Mucosa of rectum (tissue), 2 donors: ENCODE results near the gene CACNG1.
"Not testable (repeated sequence)": the region's sequence is repeated elsewhere in the genome, so short reads cannot be mapped to it uniquely, and the experiment has no call there.

Experiments used
- H3K27ac ChIP-seq, 2 donors: one replicate each; pipeline ENCODE4 v1.7.0; 2013; ENCODE audit warnings: inconsistent platforms in 2 of 2, low read depth in 2 of 2, low read length in 2 of 2
- H3K27me3 ChIP-seq, 2 donors: one replicate each; pipeline ENCODE4 v1.7.0; 2013; ENCODE audit warnings: low read length in 2 of 2; ENCODE audit not compliant: control insufficient read depth in 2 of 2, insufficient read depth in 2 of 2
- H3K36me3 ChIP-seq, 2 donors: one replicate each; pipeline ENCODE4 v1.7.0; 2013; ENCODE audit warnings: low read length in 2 of 2; ENCODE audit not compliant: control insufficient read depth in 2 of 2, insufficient read depth in 2 of 2
- H3K4me1 ChIP-seq, 2 donors: one replicate each; pipeline ENCODE4 v1.7.0; 2013; ENCODE audit warnings: low read length in 2 of 2, mild to moderate bottlenecking in 1 of 2; ENCODE audit not compliant: control insufficient read depth in 2 of 2, insufficient read depth in 2 of 2
- H3K4me3 ChIP-seq, 2 donors: one replicate each; pipeline ENCODE4 v1.7.0; 2013; ENCODE audit warnings: low read length in 2 of 2
- H3K9ac ChIP-seq, 2 donors: one replicate each; pipeline ENCODE4 v1.7.0; 2013; ENCODE audit warnings: low read length in 2 of 2, low read depth in 1 of 2, mild to moderate bottlenecking in 1 of 2
- H3K9me3 ChIP-seq, 2 donors: one replicate each; pipeline ENCODE4 v1.7.0; 2013; ENCODE audit warnings: low read length in 2 of 2; ENCODE audit not compliant: control insufficient read depth in 2 of 2
- donor health status: healthy.
- donor health status: Normal muscosa, but diverticular disease.

CACNG1 gene

GRCh38 chr17:67093348-67093747 is 49.0 kb downstream of the CACNG1 start:
- Histone ChIP-seq H3K9me3 (no peaks in the 10 kb centered on the region), H3K4me3 (no peak overlapping the region), H3K4me1 (no peaks in the 10 kb centered on the region), H3K27ac (no peak overlapping the region), H3K27me3 (no peaks in the 10 kb centered on the region), H3K36me3 (peaks cover 3 to 5% of the 10 kb centered on the region in 2 donors), H3K9ac (no peak overlapping the region)

GRCh38 chr17:67095291-67095690 is 50.9 kb downstream of the CACNG1 start:
- not testable (repeated sequence) for H3K27me3 ChIP-seq, H3K9ac ChIP-seq, H3K4me1 ChIP-seq, H3K4me3 ChIP-seq, H3K27ac ChIP-seq, H3K36me3 ChIP-seq, H3K9me3 ChIP-seq

GRCh38 chr17:67095803-67096202 is 51.4 kb downstream of the CACNG1 start:
- Histone ChIP-seq H3K36me3 (peaks cover 0 to 8% of the 10 kb centered on the region in 2 donors), H3K27ac (no peak overlapping the region), H3K9me3 (no peaks in the 10 kb centered on the region), H3K9ac (no peak overlapping the region), H3K4me3 (no peak overlapping the region), H3K27me3 (no peaks in the 10 kb centered on the region), H3K4me1 (no peaks in the 10 kb centered on the region)

GRCh38 chr17:67096609-67097008 is 52.3 kb downstream of the CACNG1 start:
- no peaks in the 10 kb centered on the region for H3K9me3 ChIP-seq
- H3K27me3 ChIP-seq: no peaks in the 10 kb centered on the region
- H3K27ac ChIP-seq: no peak overlapping the region
- H3K9ac ChIP-seq: no peak overlapping the region
- H3K36me3 ChIP-seq: peaks cover 0 to 8% of the 10 kb centered on the region in 2 donors
- no peak overlapping the region for H3K4me3 ChIP-seq
- no peaks in the 10 kb centered on the region for H3K4me1 ChIP-seq

- peaks cover 3 to 8% of the 10 kb centered on the region in 2 donors for H3K36me3 ChIP-seq
- no peak overlapping the region for H3K27ac ChIP-seq
- H3K4me1 ChIP-seq: peaks cover 0 to 1% of the 10 kb centered on the region in 2 donors
- no peaks in the 10 kb centered on the region for H3K9me3 ChIP-seq
- no peak overlapping the region for H3K9ac ChIP-seq
- H3K4me3 ChIP-seq: no peak overlapping the region
- no peaks in the 10 kb centered on the region for H3K27me3 ChIP-seq
Observed at GRCh38 chr17:67098006-67098405, 53.7 kb downstream of the CACNG1 start.

GRCh38 chr17:67104641-67105040 is 60.3 kb downstream of the CACNG1 start:
- not testable (repeated sequence) for H3K27ac ChIP-seq, H3K27me3 ChIP-seq, H3K9me3 ChIP-seq, H3K4me3 ChIP-seq, H3K4me1 ChIP-seq, H3K9ac ChIP-seq
- peaks cover 35 to 36% of the 10 kb centered on the region in 2 donors for H3K36me3 ChIP-seq

GRCh38 chr17:67105213-67105612 is 60.9 kb downstream of the CACNG1 start:
- Histone ChIP-seq H3K36me3 (peaks cover 33 to 35% of the 10 kb centered on the region in 2 donors), H3K4me1 (peaks cover 0 to 2% of the 10 kb centered on the region in 2 donors), H3K9me3 (no peaks in the 10 kb centered on the region), H3K9ac (no peak overlapping the region), H3K4me3 (no peak overlapping the region), H3K27me3 (no peaks in the 10 kb centered on the region), H3K27ac (no peak overlapping the region)
